Astrocyte (in vitro differentiated cells and primary cell): ENCODE results near the gene SORBS2.

Source experiments
- CTCF ChIP-seq: IDR thresholded peaks from 2 replicates; pipeline ENCODE4 v1.5.1; 2011; ENCODE audit warnings: low read depth, mild to moderate bottlenecking, inconsistent platforms, low read length, moderate library complexity; ENCODE audit not compliant: insufficient read depth
- EZH2 ChIP-seq: IDR thresholded peaks from 2 replicates; pipeline ENCODE4 v1.6.1; 2012; ENCODE audit warnings: mild to moderate bottlenecking, low read length, inconsistent platforms; ENCODE audit not compliant: insufficient read depth

GRCh38 chr4:185738820-185739219 lies 73.2 kb downstream of the SORBS2 start:
- no peak for TF ChIP-seq CTCF
- no peak for TF ChIP-seq EZH2
